ENCODE data around the gene THAP12. TPM values are rescaled to one million over a fixed set of nuclear protein-coding genes. Genes with fewer than 3 reads are reported as not detected.

Gene THAP12
- polyA plus RNA-seq, 1 experiment = 15.5 TPM

DNA sequence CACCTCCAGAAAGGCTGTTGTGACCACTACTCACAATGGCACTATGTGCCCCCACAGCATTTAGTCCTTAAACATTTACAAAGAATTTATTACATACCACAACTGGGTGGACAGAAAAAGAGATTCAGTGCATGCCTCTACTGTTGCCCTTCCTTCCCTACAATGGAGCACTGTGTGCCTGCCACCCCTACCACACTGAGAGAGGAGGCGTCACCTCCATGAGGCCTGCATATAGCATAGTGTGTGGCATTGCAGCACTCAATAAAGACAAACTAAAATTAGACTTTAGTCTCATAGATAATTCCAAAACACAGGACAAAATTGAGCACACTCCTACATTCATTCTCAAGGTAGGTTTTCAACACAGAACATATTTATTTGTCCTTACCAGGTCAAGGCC, 25.8 kb downstream of the THAP12 start:
- no peak for DNase-seq (ENCODE audit: low read depth)
- Histone ChIP-seq H3K27me3 (ENCODE audit: control insufficient read depth, insufficient read depth, low read length) (no peaks in the 10 kb centered on the region), H3K4me3 (ENCODE audit: low read depth, low read length) (no peak overlapping the region), H3K36me3 (ENCODE audit: control insufficient read depth, insufficient read depth, low read length) (no peaks in the 10 kb centered on the region)
- TF ChIP-seq, protein P1, sequence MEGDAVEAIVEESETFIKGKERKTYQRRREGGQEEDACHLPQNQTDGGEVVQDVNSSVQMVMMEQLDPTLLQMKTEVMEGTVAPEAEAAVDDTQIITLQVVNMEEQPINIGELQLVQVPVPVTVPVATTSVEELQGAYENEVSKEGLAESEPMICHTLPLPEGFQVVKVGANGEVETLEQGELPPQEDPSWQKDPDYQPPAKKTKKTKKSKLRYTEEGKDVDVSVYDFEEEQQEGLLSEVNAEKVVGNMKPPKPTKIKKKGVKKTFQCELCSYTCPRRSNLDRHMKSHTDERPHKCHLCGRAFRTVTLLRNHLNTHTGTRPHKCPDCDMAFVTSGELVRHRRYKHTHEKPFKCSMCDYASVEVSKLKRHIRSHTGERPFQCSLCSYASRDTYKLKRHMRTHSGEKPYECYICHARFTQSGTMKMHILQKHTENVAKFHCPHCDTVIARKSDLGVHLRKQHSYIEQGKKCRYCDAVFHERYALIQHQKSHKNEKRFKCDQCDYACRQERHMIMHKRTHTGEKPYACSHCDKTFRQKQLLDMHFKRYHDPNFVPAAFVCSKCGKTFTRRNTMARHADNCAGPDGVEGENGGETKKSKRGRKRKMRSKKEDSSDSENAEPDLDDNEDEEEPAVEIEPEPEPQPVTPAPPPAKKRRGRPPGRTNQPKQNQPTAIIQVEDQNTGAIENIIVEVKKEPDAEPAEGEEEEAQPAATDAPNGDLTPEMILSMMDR (IDR thresholded peaks at IDR 0.05; ENCODE audit: insufficient read depth, low read depth, low read length) = no peak
- ChIA-PET CTCF (no interaction called here), POLR2A (no interaction called here)

DNA sequence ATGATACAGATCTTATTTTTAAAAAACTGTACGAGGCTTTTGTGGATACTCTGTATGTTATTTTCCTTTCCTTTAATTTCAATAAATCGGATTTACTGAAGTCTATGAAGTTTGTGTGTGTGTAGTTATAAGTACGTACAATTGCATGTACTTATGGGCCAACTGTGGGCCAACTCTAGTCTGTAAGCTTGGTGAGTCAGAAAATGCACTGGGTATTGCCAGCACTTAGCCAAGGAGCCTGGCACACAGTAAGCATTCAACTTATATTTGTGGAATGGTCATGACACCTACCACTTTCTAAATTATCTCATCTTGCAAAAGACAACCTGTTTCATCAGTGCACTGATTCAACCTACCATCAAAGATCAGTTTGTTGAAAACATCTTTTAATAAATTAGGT, 32.6 kb downstream of the THAP12 start:
- DNase-seq (ENCODE audit: low read depth) = no peak
- Histone ChIP-seq H3K4me3 (ENCODE audit: low read depth, low read length) (no peak overlapping the region), H3K27me3 (ENCODE audit: control insufficient read depth, insufficient read depth, low read length) (no peaks in the 10 kb centered on the region), H3K36me3 (ENCODE audit: control insufficient read depth, insufficient read depth, low read length) (no peaks in the 10 kb centered on the region)
- ChIA-PET POLR2A (no interaction called here), CTCF (interaction anchor here (0.8 to 0.9 kb wide), 2 partner anchors 10 to 41 kb away, joined by 3 read pairs; no protein-coding TSS in a partner anchor)
- TF ChIP-seq, protein P1 (IDR thresholded peaks at IDR 0.05; ENCODE audit: insufficient read depth, low read depth, low read length) = no peak

DNA sequence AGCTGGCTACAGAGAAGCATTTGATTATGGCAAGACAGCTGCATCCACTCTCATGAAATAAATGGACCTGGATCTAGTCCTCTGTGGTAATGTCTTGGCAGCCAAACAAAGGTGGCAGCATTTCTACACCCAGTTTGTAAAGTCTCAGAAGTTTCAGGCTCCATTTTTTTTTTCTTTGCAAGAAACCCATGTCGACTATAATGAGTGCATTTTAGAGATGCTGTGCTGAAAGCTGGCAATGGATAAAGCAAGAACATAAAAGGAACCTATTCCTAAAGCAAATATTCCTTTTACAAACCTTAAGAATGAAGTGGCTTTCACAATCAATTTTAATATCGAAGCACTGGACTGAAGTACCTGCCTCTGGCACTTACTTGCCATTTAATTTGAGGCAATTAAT, 33.5 kb downstream of the THAP12 start:
- no peaks in the 10 kb centered on the region for H3K27me3 ChIP-seq (ENCODE audit: control insufficient read depth, insufficient read depth, low read length)
- no peaks in the 10 kb centered on the region for H3K36me3 ChIP-seq (ENCODE audit: control insufficient read depth, insufficient read depth, low read length)
- ChIA-PET CTCF (interaction anchor here (0.6 kb wide), 1 partner anchor 722 kb away, joined by 3 read pairs; no protein-coding TSS in a partner anchor), POLR2A (no interaction called here)
- TF ChIP-seq, protein P1 (IDR thresholded peaks at IDR 0.05; ENCODE audit: insufficient read depth, low read depth, low read length) = no peak
- H3K4me3 ChIP-seq (ENCODE audit: low read depth, low read length) = no peak overlapping the region
- DNase-seq (ENCODE audit: low read depth) = no peak

DNA sequence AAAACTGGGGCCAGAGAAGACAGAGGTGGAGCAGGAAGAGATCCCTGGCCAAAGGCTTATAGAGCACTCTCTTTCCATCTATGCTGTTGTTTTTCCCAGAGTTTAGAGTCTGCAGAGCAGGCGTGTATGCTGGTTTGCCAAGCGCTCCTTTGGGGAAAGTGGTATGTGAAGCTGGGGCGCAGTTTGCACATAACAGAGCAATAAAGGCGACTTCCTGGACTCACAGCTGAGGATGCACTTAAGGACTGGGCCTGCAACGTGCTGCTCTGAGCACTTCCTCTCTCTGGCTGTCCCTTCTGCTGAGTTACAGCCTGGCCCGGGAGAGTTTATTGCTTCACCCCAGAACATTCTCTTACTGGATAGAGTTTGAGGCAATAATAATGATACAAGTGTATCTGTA, 41.7 kb downstream of the THAP12 start:
- Histone ChIP-seq H3K36me3 (ENCODE audit: control insufficient read depth, insufficient read depth, low read length) (no peaks in the 10 kb centered on the region), H3K27me3 (ENCODE audit: control insufficient read depth, insufficient read depth, low read length) (no peaks in the 10 kb centered on the region), H3K4me3 (ENCODE audit: low read depth, low read length) (no peak overlapping the region)
- CTCF ChIA-PET = interaction anchor here (1.3 kb wide), 1 partner anchor 17 kb away, joined by 4 read pairs; no protein-coding TSS in a partner anchor
- TF ChIP-seq, protein P1 (IDR thresholded peaks at IDR 0.05; ENCODE audit: insufficient read depth, low read depth, low read length) = no peak
- DNase-seq (ENCODE audit: low read depth) = no peak
- POLR2A ChIA-PET = no interaction called here

DNA sequence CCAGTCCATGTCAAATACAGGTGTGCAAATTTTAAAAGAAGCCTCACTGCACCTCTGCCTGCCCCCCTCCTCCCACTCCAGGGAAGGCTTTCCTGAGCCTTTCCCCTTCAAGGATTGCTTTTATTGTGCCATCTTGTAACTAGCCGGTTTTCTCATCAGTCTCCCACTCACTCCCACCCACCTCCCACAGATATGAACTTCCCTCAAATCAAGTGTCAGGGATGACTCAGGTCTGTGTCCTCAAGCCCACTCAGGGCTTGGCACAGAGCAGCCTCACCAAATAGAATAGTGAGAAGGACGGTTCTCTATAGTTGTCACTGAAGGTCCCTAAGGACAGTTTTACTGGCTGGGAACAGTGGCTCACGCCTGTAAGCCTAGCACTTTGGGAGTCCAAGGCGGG, 43.0 kb downstream of the THAP12 start:
- no peaks in the 10 kb centered on the region for H3K27me3 ChIP-seq (ENCODE audit: control insufficient read depth, insufficient read depth, low read length)
- no peaks in the 10 kb centered on the region for H3K36me3 ChIP-seq (ENCODE audit: control insufficient read depth, insufficient read depth, low read length)
- no peak overlapping the region for H3K4me3 ChIP-seq (ENCODE audit: low read depth, low read length)
- CTCF ChIA-PET = interaction anchor here (1.6 kb wide), 1 partner anchor 8 kb away, joined by 4 read pairs; no protein-coding TSS in a partner anchor
- TF ChIP-seq, protein P1 (IDR thresholded peaks at IDR 0.05; ENCODE audit: insufficient read depth, low read depth, low read length) = no peak
- POLR2A ChIA-PET = no interaction called here
- DNase-seq (ENCODE audit: low read depth) = no peak

All from BJ (cell line).